ENCODE results near the gene ALG14. TPM values are rescaled to one million over a fixed set of nuclear protein-coding genes. Genes with fewer than 3 reads are reported as not detected.
A peak's percentile ranks its signal among the peaks of the same experiment; 100 is the strongest.

The ALG14 gene
- total and polyA plus RNA-seq, 10 of the 15 experiments (the other 5 are each of a cell fraction or from before 2014, with no cell fraction given): 2.6 to 19.2 (median 7.5) TPM

DNA sequence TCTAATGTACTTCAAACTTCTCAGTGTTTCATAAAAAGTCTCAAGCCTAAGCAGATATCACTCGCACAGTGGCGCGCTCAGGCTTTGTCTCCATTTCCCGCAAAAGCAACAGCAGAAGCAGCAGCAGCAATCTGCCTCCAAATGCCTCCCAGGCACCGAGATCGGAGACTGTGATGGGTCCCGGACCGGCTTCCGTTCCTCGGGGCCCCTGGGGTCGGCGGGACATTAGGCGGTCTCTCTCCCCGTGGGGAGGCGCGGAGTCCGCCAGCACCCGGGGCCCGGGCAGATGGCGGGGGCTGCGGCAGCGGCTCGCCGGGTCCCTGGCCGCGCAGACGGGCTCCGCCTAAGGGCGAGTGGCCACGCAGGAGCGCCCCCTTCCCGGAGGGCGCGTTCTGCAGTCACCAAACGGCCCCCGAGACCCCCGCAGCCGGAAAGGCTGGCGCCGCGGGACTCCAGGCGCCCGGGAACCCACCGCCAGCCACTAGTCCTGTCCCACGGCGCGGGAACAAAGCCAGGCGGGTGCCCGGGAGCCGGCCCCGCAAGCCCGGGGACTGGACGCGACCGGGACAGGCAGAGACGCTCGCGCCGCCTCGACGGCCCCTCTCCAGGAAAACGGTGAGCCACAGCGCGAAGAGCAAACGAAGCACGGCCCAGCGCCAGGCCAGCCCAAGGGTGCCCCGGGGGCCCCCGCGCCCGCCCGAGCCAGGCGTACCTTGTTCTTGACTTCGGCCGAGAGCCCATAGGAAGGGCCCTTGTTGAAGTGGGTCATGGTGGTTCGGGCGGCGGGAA is 146.4 kb downstream of the ALG14 start:
- intact Hi-C loops (cut with micrococcal nuclease; ENCODE audit: unreplicated experiment): no loop called here
- Histone ChIP-seq H2AFZ (ENCODE audit: control insufficient read depth, low read depth, low read length) (peak overlapping the region; percentile 37), H3K79me2 (ENCODE audit: control insufficient read depth, insufficient read depth, low read length) (peaks cover 2% of the 10 kb centered on the region; the same call in 1 of the 2 replicates), H3K27ac (ENCODE audit: control insufficient read depth, insufficient read depth) (peak overlapping the region; percentile 29; the same call in 1 of the 2 replicates), H3K9ac (ENCODE audit: control insufficient read depth, insufficient read depth, low read length) (peak overlapping the region; percentile 57), H4K20me1 (ENCODE audit: control insufficient read depth, insufficient read depth) (no peaks in the 10 kb centered on the region), H3K36me3 (ENCODE audit: control insufficient read depth in 2 of 2, insufficient read depth in 2 of 2, low read length in 1 of 2) (no peaks in the 10 kb centered on the region), H3K9me3 (replicated peaks; ENCODE audit: control insufficient read depth, insufficient read depth, low read length) (no peaks in the 10 kb centered on the region), H3K27me3 (replicated peaks in 1 of 2; ENCODE audit: control insufficient read depth in 2 of 2, insufficient read depth in 2 of 2, low read length in 1 of 2) (peaks cover 3 to 7% of the 10 kb centered on the region in 2 experiments; a peak in 3 of 4 replicates), H3K4me3 (peak overlapping the region; percentile 54), H3K4me1 (ENCODE audit: control insufficient read depth, insufficient read depth, low read length) (no peaks in the 10 kb centered on the region), H3K4me2 (ENCODE audit: control insufficient read depth, insufficient read depth) (peak overlapping the region; percentile 54; the same call in 1 of the 2 replicates)
- no TSS peak for BruUV-seq (replicated peaks)
- RAD21 ChIA-PET (ENCODE audit: unreplicated experiment): no interaction called here
- 21% methylated on average over 47 of the region's 78 CpGs for WGBS (ENCODE audit: insufficient coverage, insufficient replicate concordance, low lambda C conversion rate, missing lambda C conversion rate)
- CTCF ChIA-PET: no interaction called here
- ATAC-seq (peak; percentile 40; the same call in 2 of the 3 replicates), DNase-seq (ENCODE audit: low read depth, low spot score) (no peak), FAIRE-seq (no peak)
- TF ChIP-seq RELB (IDR thresholded peaks at IDR 0.05; ENCODE audit: low read depth): no peak
- TF ChIP-seq ZSCAN29 (IDR thresholded peaks at IDR 0.05): no peak
- TF ChIP-seq KDM1A (IDR thresholded peaks at IDR 0.05; ENCODE audit: borderline replicate concordance): no peak
- no peak for TF ChIP-seq BCLAF1 (IDR thresholded peaks at IDR 0.05)
- no peak for TF ChIP-seq ETV6 (conservative IDR thresholded peaks at IDR 0.05 in 1 of 2, IDR thresholded peaks at IDR 0.05 in 1 of 2; ENCODE audit: borderline replicate concordance in 1 of 2, low read depth in 1 of 2)
- TF ChIP-seq, protein P1, sequence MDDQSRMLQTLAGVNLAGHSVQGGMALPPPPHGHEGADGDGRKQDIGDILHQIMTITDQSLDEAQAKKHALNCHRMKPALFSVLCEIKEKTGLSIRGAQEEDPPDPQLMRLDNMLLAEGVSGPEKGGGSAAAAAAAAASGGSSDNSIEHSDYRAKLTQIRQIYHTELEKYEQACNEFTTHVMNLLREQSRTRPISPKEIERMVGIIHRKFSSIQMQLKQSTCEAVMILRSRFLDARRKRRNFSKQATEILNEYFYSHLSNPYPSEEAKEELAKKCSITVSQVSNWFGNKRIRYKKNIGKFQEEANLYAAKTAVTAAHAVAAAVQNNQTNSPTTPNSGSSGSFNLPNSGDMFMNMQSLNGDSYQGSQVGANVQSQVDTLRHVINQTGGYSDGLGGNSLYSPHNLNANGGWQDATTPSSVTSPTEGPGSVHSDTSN (IDR thresholded peaks at IDR 0.05; ENCODE audit: insufficient replicate concordance, low read depth, low read length): no peak
- TF ChIP-seq, protein P2, sequence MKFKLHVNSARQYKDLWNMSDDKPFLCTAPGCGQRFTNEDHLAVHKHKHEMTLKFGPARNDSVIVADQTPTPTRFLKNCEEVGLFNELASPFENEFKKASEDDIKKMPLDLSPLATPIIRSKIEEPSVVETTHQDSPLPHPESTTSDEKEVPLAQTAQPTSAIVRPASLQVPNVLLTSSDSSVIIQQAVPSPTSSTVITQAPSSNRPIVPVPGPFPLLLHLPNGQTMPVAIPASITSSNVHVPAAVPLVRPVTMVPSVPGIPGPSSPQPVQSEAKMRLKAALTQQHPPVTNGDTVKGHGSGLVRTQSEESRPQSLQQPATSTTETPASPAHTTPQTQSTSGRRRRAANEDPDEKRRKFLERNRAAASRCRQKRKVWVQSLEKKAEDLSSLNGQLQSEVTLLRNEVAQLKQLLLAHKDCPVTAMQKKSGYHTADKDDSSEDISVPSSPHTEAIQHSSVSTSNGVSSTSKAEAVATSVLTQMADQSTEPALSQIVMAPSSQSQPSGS (IDR thresholded peaks at IDR 0.05; ENCODE audit: low read length): no peak
- SMC1A ChIA-PET (ENCODE audit: uncharacterized antibody, unreplicated experiment): no interaction called here
- in situ Hi-C loops (cut with MboI): no loop called here
- POLR2A ChIA-PET: no interaction called here
